ENCODE measurements around the gene SAFB2.

GRCh38 chr19:5571777-5572176 is 50.8 kb downstream of the SAFB2 start:
- no peak for TF ChIP-seq CTCF (IDR thresholded peaks at IDR 0.05 in 4 of 5, conservative IDR thresholded peaks at IDR 0.05 in 1 of 5)
- no peak for TF ChIP-seq POLR2A (IDR thresholded peaks at IDR 0.05)
